AG04450 (cell line): ENCODE results near the gene TCEAL9. TPM values are rescaled to one million over a fixed set of nuclear protein-coding genes. Genes with fewer than 3 reads are reported as not detected.

ENCODE experiments used
- CTCF ChIA-PET: fragments of 300-600, 350-600 bp; formaldehyde crosslinking; extraction: SDS; loops from one replicate; lab custom pipeline; 2022; ENCODE audit warnings: antibody characterized with exemption, inconsistent platforms; lab: Charles Lee
- POLR2A ChIA-PET: fragments of 350-600 bp; formaldehyde crosslinking; extraction: SDS; loops from one replicate; lab custom pipeline; 2021; ENCODE audit warnings: antibody characterized with exemption, inconsistent platforms; lab: Yijun Ruan, JAX
- DNase-seq: peaks from one replicate; pipeline ENCODE4 v3.0.0-alpha.2; 2011; ENCODE audit warnings: low read depth, low spot score
- H3K27ac ChIP-seq: one replicate; pipeline ENCODE4 v1.5.1; 2012; ENCODE audit warnings: low read depth, low read length, control low read depth
- H3K27me3 ChIP-seq: one replicate; pipeline ENCODE4 v1.6.0; 2012; ENCODE audit warnings: low read length; ENCODE audit not compliant: control insufficient read depth, insufficient read depth
- H3K4me3 ChIP-seq: 2 replicates; pipeline ENCODE4 v1.5.1; 2011; ENCODE audit warnings: mild to moderate bottlenecking, low read depth, low read length, control low read depth
- H3K9me3 ChIP-seq: 2 replicates; pipeline ENCODE4 v1.5.1; 2012; ENCODE audit warnings: low read length; ENCODE audit not compliant: control insufficient read depth, insufficient read depth
- polyA plus RNA-seq: library from polyadenylated mRNA; depleted of rRNA; stranded (reverse); fragments of >200 nt; gene quantifications from 2 replicates; pipeline ENCODE4 v1.2.3, GENCODE V29; 2011
- TF ChIP-seq, protein P1 (sequence below): IDR thresholded peaks from 2 replicates; pipeline ENCODE4 v1.5.1; 2011; ENCODE audit warnings: low read depth, low read length, control low read depth, inconsistent platforms

The TCEAL9 gene
- polyA plus RNA-seq, 1 experiment, result 234 TPM

DNA sequence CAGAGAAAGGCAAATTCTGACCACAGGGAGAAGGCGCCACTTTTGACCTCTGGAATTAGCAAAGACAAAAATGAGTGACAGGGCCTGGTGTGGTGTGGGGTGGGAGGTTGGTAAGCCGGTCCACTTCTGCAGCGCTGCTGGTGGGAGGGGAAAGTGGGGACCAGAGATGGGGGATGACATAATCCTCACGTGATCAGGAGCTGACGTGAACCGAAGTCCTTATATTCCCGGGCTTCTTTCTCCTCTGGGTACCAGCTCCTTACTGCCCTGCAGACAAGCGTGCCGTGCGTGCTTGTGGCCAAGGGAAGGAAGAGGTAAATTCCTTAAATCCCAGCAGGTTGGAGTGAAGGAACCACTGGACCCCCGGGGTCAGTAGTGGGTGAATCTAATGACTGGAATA, 26.3 kb upstream of the TCEAL9 start, which contains the start of gene TCEAL7:
Gene TCEAL7, plus strand, starts transcription at position 249 of the 400 bp plus-strand sequence. CDS start 1,165 bp downstream, outside the sequence.
- Histone ChIP-seq H3K27me3 (no peaks in the 10 kb centered on the region), H3K4me3 (peak within 1 kb of the TSS; percentile 59), H3K9me3 (no peaks in the 10 kb centered on the region), H3K27ac (no peak within 1 kb of the TSS)
- DNase-seq, result no peak
- TF ChIP-seq, protein P1, sequence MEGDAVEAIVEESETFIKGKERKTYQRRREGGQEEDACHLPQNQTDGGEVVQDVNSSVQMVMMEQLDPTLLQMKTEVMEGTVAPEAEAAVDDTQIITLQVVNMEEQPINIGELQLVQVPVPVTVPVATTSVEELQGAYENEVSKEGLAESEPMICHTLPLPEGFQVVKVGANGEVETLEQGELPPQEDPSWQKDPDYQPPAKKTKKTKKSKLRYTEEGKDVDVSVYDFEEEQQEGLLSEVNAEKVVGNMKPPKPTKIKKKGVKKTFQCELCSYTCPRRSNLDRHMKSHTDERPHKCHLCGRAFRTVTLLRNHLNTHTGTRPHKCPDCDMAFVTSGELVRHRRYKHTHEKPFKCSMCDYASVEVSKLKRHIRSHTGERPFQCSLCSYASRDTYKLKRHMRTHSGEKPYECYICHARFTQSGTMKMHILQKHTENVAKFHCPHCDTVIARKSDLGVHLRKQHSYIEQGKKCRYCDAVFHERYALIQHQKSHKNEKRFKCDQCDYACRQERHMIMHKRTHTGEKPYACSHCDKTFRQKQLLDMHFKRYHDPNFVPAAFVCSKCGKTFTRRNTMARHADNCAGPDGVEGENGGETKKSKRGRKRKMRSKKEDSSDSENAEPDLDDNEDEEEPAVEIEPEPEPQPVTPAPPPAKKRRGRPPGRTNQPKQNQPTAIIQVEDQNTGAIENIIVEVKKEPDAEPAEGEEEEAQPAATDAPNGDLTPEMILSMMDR, result no peak
- ChIA-PET POLR2A (no interaction called here), CTCF (interaction anchor here (1.3 to 1.6 kb wide), 3 partner anchors 12 to 135 kb away, joined by 3 to 6 read pairs (median 4); no protein-coding TSS in a partner anchor)

DNA sequence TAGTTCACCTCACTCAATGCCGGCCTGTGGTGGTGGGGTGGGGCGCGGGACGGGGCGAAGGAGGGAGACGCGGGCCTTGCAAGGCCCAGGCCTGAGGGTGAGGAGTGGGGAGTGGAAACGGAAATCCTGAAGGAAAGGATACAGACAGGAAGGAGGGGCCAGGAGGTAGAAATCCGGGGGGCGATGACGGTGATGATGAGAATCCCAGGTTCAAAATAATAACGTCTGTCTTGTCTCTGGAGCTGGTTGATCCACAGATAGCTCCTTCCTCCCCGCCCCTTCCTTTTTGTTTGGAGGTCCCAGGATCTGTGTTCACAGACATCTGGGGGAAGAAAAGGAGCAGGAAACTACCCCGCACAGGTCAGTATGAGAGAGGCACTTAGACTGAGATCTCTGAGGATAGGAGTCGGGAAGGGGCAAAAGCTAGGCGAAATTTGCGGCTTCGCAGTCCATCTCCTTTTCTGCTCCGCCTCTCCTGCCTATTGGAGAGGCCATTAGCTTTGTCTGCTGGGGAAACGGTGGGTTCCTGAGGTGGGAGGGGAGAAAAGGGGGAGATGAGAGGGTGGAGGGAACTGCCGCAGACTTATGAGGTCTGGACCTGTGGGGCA, 25.5 kb upstream of the TCEAL9 start:
- ChIA-PET POLR2A (no interaction called here), CTCF (interaction anchor here (1.3 kb wide), 2 partner anchors 11 to 134 kb away, joined by 3 to 4 read pairs; no protein-coding TSS in a partner anchor)
- no peak for DNase-seq

DNA sequence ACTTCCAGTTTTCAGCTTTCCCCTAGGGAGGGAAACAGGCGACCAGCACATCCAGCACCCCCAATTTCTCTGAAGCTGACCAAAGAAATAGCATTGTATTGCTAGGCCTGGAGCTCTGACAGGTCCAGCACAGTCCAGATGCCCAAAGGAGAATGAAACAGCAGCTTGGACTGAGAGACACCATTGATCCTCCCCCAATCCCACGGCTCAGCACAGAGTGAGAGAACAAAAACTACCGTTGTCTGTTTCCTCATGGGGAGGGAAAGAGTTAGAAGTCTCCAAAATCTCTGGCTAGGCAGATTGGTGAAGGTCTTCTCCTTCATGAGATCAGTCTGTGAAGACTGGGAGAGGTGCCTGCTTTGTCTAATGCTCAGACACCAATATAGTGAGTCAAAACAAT, 17.6 kb upstream of the TCEAL9 start:
- POLR2A ChIA-PET, result no interaction called here
- CTCF ChIA-PET, result interaction anchor here (0.8 kb wide), 1 partner anchor 125 kb away, joined by 5 read pairs; no protein-coding TSS in a partner anchor

More for the DNA sequence above, 25.5 kb upstream of the TCEAL9 start:
- H3K27me3 ChIP-seq, result no peaks in the 10 kb centered on the region
- no peak overlapping the region for H3K27ac ChIP-seq
- H3K4me3 ChIP-seq, result peak overlapping the region; percentile 59
- TF ChIP-seq, protein P1, result no peak
- H3K9me3 ChIP-seq, result no peaks in the 10 kb centered on the region

DNA sequence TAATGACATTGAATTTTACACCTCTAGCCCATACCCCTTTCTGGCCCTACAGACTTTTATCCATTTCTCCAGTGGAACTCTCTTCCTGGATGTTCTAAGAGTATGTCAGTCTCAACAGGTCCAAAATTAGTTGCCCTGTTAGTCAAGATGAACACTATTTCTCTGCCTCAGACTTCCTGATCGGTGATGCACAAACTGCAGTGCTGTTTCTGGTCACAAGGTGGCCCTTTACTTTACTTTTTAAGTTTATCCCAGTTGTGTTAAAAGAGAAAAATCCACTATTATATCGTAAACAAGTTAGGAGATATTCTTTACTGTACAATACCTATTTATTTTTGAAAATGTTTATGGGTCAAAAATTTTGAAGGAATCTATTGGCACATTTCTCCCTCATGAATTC, 13.2 kb upstream of the TCEAL9 start:
- ChIA-PET CTCF (interaction anchor here (1.0 to 4.7 kb wide), 5 partner anchors 13 to 147 kb away, joined by 3 to 78 read pairs (median 7); partner anchors contain the start of gene TCEAL9), POLR2A (no interaction called here)
- H3K4me3 ChIP-seq, result no peak overlapping the region
- TF ChIP-seq, protein P1, result peak; percentile 72
- H3K9me3 ChIP-seq, result no peaks in the 10 kb centered on the region
- DNase-seq, result no peak
- peaks cover 7% of the 10 kb centered on the region for H3K27me3 ChIP-seq
- H3K27ac ChIP-seq, result no peak overlapping the region

More for the DNA sequence above, 17.6 kb upstream of the TCEAL9 start:
- TF ChIP-seq, protein P1, result no peak
- DNase-seq, result no peak
- H3K9me3 ChIP-seq, result no peaks in the 10 kb centered on the region
- H3K27ac ChIP-seq, result no peak overlapping the region
- no peak overlapping the region for H3K4me3 ChIP-seq
- H3K27me3 ChIP-seq, result peaks cover 7% of the 10 kb centered on the region

DNA sequence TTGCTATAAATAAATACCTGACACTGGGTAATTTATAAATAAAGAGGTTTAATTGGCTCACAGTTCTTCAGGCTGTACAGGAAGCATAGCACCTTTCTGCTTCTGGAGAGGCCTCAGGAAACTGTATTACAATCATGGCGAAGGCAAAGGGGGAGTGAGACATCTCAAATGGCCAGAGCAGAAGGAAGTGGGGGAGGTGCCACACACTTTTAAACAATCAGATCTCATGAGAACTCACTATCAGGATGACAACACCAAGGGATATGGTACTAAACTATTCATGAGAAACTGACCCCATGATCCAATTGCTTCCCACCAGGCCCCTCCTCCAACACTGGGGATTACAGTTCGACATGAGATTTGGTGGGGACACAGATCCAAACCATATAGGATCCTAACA, 11.7 kb upstream of the TCEAL9 start:
- POLR2A ChIA-PET, result no interaction called here
- H3K27me3 ChIP-seq, result no peaks in the 10 kb centered on the region

More for the DNA sequence above, 11.7 kb upstream of the TCEAL9 start:
- CTCF ChIA-PET, result no interaction called here
- H3K27ac ChIP-seq, result no peak overlapping the region
- no peaks in the 10 kb centered on the region for H3K9me3 ChIP-seq
- H3K4me3 ChIP-seq, result no peak overlapping the region
- TF ChIP-seq, protein P1, result no peak
- DNase-seq, result no peak
